8988T (cell line): ENCODE data around the gene VSIG10L2.

Experiments used
- DNase-seq: peaks from one replicate; pipeline ENCODE4 v3.0.0; 2011

VSIG10L2 gene

DNA sequence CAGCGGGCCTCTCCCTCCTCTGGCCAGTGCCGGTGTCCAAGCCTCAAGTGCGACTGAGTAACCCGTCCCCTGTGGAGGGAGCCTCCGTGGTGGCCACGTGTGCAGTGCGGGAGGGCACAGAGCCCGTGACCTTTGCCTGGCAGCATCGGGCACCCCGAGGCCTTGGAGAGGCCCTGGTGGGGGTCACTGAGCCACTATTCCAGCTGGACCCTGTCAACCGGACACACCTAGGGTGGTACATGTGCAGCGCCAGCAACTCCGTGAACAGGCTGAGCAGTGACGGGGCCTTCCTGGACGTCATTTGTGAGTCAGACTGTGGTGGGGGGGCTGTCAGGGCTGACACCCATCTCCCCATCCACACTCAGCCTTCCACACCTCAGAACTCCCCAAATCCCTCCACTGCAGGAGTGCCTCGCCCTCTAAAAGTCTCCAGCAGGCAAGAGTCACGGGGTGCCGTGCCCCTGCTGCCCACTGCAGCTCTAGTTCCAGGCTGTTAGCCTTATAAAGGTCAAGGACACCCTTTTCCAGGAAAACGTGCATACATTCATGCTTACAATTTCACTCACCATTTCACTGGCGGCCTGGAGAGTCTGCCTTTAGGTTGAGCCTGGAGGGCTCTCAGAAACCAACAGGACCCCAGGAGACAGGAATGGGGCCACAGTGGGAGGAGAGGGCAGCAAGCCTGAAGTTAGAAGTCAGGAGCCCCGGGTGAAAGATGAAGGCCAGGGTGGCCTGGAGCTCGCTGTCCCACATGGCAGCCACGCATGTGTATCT is 2.6 kb downstream of the VSIG10L2 start:
- DNase-seq: no peak

DNA sequence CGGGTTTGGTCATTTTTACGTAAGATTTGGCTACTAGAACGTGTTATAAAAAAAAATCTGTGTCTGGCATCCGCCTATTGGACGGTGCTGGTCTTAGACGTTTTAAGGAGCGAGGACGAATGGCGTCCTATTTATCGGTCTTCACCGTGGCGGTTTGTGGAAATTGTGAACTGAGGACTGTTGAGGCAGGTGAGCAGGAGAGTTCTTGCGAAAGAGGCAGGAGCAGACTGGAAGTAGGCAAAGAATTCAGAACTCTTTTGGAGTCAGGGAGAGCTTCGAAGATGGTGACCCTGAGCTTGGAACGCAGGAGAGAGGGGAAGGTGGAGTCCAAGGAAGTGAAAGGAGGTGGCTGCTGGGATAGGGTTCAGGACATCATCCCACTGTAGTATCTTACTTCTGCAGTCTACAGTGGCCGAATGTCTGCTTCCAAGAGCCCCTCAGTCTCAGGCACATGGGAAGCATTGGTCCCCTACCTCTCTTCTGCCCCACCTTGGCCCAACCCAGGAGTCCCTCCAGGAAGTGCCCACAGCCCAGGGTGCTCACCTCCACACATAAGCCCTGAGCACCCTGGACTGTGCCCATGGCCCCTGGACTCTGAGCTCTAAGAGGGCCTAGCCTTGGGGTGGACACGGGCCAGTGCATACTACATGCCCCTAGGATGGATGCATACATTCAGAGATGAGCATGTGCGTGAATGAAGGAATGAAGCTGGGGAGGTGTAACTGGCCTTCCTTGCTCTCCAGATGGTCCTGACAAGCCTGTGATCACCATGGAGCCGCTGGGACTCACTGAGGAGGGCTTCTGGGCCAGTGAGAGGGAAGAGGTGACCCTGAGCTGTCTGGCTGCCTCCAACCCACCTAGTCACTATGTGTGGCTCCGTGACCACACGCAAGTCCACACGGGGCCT is 3.7 kb downstream of the VSIG10L2 start:
- DNase-seq: no peak

DNA sequence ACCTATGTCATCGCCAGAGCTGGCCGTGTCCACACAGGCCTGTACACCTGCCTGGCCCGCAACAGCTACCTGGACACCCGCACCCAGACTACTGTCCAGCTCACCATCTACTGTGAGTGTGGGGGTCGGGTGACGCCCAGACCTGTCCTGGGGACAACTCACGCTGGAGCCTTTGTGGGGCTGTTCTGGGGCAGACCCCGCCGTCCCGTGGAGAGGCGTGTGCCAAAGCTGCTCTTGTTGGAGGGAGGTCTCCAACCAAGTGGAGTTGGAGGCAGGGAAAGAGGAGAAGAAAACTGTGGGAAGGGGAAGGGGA is 4.3 kb downstream of the VSIG10L2 start:
- DNase-seq: no peak

DNA sequence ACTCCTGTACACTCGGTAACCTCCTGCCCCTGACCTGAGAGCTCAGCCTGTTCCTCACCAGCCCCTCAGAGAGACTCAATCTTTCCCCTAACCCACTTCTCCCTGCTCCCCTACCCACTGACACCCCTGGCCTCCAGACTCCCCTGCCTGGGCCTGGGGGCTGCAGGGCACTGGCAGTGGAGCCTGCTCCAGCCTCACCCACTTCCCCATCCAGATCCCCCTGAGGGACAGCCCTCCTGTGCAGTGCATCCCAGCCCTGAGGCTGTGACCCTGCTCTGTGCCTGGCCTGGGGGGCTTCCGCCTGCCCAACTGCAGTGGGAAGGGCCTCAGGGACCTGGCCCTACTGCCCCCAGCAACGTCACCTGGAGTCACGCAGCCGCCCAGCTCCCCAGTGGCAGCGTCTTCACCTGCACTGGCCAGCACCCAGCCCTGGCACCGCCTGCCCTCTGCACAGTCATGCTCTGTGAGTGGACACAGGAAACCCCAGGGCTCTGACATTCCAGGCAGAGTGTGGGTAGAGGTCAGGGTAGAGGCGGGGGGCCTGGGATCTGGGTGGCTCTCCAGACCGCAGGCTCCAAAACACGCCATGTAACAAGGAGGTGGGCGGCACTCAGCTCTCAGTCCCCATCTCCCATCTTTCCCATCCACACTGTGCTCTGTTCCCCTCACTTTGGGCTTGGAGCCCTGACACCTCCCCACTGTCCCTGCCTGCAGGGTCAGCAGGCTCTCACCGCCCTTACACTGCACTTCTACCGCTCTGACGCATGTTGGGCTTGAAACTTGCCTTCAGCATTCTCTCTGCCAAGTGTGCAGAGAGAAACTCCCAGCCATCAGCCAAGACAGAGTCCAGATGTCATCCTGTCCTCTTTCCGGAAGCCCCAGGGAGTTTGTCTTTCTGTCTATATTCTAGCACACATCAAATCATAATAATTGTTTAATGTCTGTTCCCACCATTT is 5.1 kb downstream of the VSIG10L2 start:
- DNase-seq: no peak

DNA sequence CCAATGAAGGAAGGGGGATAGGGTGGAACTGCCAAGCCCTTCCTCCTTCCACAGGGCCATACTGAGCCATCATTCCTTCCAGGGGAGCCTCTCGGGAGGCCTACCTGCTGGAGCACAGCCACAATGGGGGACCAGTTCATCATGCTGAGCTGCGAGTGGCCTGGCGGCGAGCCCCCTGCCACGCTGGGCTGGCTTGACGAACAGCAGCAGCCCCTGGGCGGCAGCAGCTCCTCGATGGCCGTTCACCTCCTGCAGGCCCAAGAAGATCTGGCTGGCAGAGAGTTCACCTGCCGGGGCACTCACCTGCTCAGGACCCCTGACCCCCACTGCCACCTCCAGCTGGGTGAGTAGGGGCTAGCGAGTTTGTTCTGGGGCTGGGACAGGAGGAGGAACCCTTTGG is 5.9 kb downstream of the VSIG10L2 start:
- no peak for DNase-seq

GRCh38 chr11:125952559-125952958 is 6.7 kb downstream of the VSIG10L2 start:
- DNase-seq: no peak

GRCh38 chr11:125952973-125953372 is 7.1 kb downstream of the VSIG10L2 start:
- DNase-seq: no peak

DNA sequence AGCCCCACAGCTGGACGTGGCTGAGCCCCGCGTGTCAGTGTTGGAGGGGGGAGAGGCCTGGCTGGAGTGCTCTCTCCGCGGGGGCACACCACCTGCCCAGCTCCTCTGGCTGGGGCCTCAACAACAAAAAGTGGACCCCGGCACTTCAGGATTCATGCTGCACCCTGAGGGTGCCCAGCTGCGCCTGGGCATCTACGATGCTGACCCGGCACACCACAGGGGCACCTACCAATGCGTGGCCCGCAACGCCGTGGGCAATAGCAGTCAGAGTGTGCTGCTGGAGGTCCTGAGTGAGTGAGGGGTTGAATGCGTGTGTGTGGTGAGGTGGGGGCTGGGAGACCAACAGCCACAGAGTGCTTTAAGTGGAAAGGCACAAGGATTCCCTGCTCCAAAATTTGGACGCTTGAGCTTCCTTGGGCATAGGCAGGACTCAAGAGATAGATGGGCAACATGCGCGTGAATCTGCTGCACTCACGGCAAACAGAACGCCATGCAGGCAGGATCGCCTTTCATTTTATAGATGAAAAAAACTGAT is 7.6 kb downstream of the VSIG10L2 start:
- no peak for DNase-seq

DNA sequence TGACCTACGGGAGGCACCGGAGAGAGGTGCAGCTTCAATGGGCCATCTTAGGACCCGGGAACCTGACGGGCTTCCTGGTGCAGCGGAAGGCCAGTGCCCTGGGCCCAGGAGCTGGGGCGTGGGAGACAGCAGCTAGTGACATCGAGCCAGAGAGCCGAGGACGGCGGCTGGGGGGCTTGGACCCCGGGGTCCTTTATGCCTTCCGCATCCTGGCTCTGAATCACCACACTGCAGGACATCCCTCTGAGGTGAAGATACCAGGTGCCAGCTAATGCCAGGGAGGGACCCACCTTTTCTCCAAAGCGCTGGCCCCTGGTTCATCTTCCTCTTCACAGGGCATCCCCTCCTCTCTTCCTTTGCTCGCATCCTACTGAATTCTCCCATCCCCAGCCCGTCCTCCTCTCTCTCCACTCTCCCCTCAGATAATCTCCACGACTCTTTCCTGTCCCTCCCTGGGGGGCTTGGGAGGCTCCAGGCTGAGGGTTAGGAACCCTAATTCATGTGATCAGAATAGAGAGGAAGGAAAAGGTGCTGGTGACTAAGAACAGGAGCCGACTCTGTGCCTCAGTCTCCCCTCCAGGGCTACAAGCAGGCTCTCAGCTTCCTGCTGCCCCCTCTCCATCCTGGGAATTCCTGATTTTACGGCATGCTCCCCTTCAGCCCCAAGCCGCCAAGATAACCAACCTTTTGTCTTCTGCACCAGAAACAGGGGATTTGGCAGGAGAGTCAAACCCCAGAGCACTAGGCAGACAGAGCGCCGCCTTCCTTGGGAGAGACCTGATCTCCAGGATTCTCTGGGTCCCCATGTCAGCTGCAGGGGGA is 8.5 kb downstream of the VSIG10L2 start:
- DNase-seq: no peak

DNA sequence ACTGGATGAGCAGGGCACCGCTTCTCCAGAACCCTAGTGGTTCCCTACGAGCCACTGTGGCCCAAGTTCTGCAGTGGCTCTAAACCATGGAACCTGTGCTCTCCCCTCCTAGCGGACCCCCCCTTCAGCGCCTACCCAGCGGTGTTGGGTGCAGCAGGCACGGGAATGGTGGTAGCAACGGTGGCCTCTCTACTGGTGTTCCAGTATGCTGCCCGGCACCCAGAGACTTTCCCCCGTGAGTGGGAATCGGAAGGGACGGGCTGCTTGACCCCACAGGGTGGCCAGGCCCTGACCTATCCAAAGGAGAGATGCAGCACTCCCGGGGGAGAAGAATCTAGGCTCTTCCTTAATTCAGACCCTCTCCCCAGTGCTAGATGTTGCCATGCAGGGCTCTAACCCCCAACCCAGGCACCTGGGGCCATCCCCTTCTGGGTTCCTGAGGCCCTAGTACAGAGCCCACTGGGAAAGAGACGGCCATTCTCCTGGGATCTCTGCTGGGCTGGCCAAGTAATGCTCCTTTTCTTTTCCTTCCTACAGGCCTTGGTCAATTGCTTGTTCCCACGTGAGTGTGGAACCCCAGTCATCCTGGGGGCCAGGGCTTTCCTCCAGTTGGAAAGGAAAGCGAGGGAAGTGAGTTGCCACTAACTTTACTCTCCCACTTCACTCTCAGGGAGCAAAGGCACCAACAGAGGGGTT is 9.2 kb downstream of the VSIG10L2 start:
- DNase-seq: no peak

GRCh38 chr11:125955856-125956255 is 10.0 kb downstream of the VSIG10L2 start:
- no peak for DNase-seq

DNA sequence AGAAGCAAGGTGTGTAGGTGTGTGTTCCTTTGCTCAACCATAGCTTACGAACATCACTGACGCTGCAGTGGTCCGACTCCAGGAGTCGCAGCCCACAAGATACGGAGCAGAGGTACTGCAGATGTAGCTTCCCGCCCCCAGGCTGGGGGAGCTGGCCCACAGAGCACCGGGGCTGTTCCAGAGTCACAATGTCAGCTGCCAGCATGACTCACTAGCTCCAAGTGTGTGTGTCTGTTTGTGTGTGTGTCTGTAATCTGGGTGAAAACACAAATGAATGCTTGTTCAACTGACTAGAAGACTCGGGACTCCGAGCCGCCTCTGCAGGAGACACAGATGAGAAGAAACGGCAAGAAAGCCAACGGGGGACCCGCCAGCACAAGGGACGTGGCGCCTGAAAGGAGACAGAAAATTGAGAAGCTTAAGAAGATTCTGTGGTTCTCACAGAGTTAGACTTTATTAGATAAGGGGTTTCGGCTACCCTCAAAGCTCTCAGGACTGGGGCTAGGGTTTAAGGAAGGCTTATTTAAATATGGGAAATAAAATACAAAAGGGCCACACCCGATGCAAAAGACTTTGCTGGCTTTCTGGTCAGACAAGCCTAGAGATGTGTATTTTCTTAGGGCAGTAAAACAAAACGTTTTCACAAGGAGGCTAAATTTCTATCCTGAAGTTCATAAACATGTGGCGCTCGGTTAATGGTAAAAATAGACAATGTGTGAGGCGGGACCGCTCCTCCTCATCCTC is 10.7 kb downstream of the VSIG10L2 start:
- DNase-seq: no peak

DNA sequence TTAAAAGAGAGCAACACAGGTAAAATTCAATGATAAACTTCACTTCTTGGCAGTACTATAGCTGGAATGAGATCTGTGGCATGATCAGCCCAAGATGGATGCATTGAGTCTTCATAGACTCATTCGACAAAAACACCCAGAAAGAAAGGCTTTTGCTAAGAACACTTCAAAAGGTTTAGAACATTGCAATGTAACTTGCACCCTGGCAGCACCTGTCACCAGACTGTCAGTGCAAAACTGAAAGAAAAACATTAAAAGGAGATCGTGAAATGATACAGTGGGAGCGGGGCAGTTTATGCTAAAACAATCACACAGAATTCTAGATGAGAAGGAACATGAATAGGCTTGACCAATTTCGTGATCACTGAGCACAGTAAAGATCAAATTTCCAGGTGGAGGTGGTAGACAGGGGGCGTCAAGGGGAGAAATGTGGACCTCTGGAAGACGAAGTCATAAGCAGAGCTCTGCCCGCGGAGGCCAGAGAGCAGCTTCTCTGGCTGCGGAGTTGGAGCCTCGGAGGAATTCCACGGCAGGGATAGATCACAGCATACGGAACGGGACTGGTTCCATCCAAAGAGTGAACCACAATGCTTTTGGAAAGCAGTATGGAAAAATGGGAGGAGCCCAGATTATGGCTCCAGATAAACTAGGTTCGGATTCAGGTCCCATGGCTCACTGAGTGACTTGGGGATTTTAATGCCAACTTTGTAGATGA is 11.9 kb downstream of the VSIG10L2 start:
- DNase-seq: no peak

DNA sequence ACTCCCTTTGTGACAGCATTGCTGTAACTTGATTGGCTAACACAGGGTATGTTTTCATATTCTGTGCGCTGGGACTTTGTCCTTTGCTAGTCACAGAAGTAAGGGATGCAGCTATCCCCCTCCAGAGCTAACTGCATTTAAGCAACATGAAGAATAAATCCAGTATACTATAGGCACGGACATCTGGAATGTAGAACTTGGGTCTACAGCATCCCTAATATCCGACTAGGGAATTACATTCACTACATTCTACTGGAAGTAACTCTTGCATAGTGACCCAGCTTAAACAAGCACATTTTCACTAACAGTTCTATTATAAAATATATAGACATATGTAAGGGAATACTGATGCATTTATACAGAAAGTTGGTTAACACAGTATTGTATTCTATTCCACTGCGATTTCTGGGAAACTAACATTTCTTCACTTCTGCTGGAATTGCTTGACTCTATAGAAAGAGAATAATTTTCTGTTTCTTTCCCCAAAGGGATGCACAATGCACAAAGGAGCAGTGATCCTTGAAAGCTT is 13.1 kb downstream of the VSIG10L2 start:
- DNase-seq: no peak

DNA sequence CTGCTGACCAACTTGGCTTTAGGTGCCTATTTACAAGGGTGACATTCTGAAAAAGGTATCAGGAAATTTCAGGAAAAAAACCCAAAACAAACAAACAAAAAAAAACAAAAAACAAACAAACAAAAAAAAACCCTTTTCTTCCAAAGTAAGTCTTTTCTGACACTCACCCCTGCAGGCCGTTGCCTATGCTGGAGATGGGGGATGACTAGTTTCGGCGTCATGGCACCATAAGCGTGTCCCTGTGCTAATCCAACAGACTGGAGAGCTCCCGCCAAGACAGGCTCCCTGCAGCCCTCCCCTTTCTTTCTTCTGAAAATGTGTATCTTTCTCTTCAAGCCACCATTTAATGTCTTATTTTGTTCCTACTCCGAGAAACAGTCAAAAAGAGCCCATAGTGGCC is 13.7 kb downstream of the VSIG10L2 start:
- DNase-seq: no peak

DNA sequence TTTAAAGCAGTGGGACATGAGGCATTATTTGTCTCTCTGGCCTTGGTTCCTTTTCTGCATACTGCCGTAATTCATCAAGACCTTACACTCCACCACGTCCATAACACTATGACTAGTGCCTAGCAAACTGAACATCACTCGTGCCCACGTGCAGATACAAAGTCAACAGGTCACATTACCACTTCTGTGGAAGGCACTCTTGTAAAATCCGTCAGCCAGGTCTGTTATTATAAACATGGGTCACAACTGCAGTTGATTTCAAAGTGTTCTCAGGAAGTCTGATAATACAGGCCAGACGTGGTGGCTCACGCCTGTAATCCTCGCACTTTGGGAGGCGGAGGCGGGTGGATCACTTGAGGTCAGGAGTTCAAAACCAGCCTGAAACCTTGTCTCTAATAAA is 14.1 kb downstream of the VSIG10L2 start:
- no peak for DNase-seq

DNA sequence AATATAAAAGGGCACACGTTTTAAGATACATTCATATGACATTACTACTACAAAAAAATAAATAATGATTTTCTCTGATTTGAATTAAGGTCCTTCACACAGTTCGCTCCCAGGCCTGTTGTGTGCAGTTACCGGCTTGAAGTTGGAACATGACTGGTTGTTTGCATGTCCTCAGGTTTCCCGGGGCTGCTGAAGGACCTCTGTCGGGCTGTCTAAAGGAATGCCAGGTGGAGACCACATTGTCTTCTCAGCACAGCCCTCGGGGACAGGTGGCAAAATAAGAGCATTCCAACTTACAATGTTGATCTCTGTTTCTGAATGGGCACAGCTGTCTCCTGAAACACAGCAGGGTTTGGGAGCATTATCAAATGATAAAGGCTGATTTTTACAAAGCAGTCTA is 14.9 kb downstream of the VSIG10L2 start:
- DNase-seq: no peak

GRCh38 chr11:125967515-125967914 is 21.7 kb downstream of the VSIG10L2 start:
- no peak for DNase-seq

DNA sequence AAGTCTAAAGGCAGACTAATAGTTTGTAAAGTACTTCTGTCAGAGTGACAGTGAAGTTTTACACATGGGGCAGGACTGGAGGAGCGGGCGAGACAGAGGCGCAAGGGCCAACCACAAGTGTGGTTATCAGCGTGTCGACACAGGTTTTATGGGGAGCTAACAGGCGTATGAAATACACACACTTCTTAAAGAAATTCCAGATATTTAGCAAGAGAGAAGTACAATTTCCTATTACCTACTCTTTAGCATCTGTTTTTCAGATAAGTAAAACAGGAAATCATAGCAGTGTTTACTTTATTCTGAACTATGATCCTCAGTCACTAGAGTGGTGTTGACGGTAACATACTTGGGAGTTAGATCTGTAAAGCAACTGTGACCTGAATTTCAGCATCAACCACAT is 22.5 kb downstream of the VSIG10L2 start:
- DNase-seq: no peak

DNA sequence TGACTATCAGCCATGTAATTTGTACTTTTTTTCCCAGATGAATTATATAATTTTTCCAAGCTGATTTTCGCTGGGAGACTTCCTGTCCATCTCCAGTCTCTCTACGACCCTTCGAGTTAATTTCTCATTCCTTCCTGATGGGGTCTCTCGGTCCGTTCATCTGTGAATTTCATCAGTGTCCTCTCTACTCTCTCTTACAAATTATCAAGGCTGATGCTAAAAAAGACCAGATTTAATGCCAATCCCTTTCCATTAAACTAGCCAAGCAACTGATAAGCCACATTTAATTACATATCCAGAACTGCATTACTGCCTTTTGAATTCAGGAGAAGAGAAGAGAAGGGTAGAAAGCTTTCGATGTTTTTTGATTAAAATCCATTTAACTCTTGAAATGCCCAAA is 25.8 kb downstream of the VSIG10L2 start:
- DNase-seq: no peak
